Activated B cell treated with CpG ODN at 0.5 μM for 24 hours (primary cell): ENCODE measurements around the gene SYNC. TPM values are rescaled to one million over a fixed set of nuclear protein-coding genes. Genes with fewer than 3 reads are reported as not detected.

Source experiments
- ATAC-seq: fragments of 200-7000 bp; cut with Tn5 transposase; one replicate; pipeline ENCODE4 v1.10.0; 2021; ENCODE audit warnings: low read depth, mild to moderate bottlenecking, moderate library complexity
- CTCF ChIA-PET: fragments of 350-600 bp; sonication (Branson Sonifier 250); formaldehyde crosslinking; loops from one replicate; lab custom pipeline; 2021; ENCODE audit warnings: antibody characterized with exemption; lab: Charles Lee
- POLR2A ChIA-PET: fragments of 350-600 bp; sonication (Branson Sonifier 250); formaldehyde crosslinking; loops from one replicate; lab custom pipeline; 2021; ENCODE audit warnings: antibody characterized with exemption; lab: Charles Lee
- DNase-seq: peaks from one replicate; pipeline ENCODE4 v3.0.0; 2022
- H3K27ac Mint-ChIP-seq: one replicate; pipeline ENCODE4 v1.8.0; 2020; ENCODE audit warnings: mixed read lengths
- H3K27me3 Mint-ChIP-seq: one replicate; pipeline ENCODE4 v1.8.0; 2021; ENCODE audit warnings: mixed read lengths
- H3K36me3 Mint-ChIP-seq: one replicate; pipeline ENCODE4 v1.8.0; 2021; ENCODE audit warnings: low read depth, mixed read lengths
- H3K4me1 Mint-ChIP-seq: one replicate; pipeline ENCODE4 v1.8.0; 2021; ENCODE audit warnings: mixed read lengths
- H3K4me3 Mint-ChIP-seq: one replicate; pipeline ENCODE4 v1.8.0; 2020; ENCODE audit warnings: mild to moderate bottlenecking, mixed read lengths
- H3K9me3 Mint-ChIP-seq: one replicate; pipeline ENCODE4 v1.8.0; 2020; ENCODE audit warnings: mixed read lengths
- CTCF ChIP-seq: fragments of 200-600 bp; IDR thresholded peaks from one replicate; pipeline ENCODE4 v1.8.0; 2022; ENCODE audit warnings: antibody characterized with exemption, mild to moderate bottlenecking
- intact Hi-C: fragments of 100-400 bp; cut with micrococcal nuclease; formaldehyde crosslinking; loops from one replicate; pipeline ENCODE4 v1.15.1; 2024
- total RNA-seq: library from RNA; stranded (reverse); gene quantifications from 2 replicates; pipeline ENCODE4 v1.2.3, GENCODE V29; 2022

The SYNC gene
- total RNA-seq, 1 donor from 2014 or later = not detected

GRCh38 chr1:32693455-32694174, 9.0 kb downstream of the SYNC start:
- ATAC-seq (no peak), DNase-seq (no peak)
- ChIA-PET POLR2A (interaction anchor here (0.6 kb wide), 1 partner anchor 393 kb away, joined by 3 read pairs; no protein-coding TSS in a partner anchor), CTCF (no interaction called here)
- Mint-ChIP-seq H3K27me3 (no peaks in the 10 kb centered on the region), H3K4me1 (peaks cover 2% of the 10 kb centered on the region), H3K36me3 (no peaks in the 10 kb centered on the region), H3K4me3 (no peak overlapping the region), H3K9me3 (no peaks in the 10 kb centered on the region), H3K27ac (no peak overlapping the region)
- intact Hi-C loops = no loop called here
- no peak for TF ChIP-seq CTCF

GRCh38 chr1:32686387-32686786, 16.2 kb downstream of the SYNC start:
- no peak overlapping the region for H3K4me3 Mint-ChIP-seq
- ATAC-seq (no peak), DNase-seq (no peak)
- intact Hi-C loops = no loop called here
- CTCF ChIA-PET = no interaction called here
- peaks cover 51% of the 10 kb centered on the region for H3K36me3 Mint-ChIP-seq
- POLR2A ChIA-PET = no interaction called here
- H3K4me1 Mint-ChIP-seq = no peaks in the 10 kb centered on the region
- no peak overlapping the region for H3K27ac Mint-ChIP-seq
- H3K9me3 Mint-ChIP-seq = no peaks in the 10 kb centered on the region
- no peak for TF ChIP-seq CTCF
- no peaks in the 10 kb centered on the region for H3K27me3 Mint-ChIP-seq

- DNase-seq (no peak), ATAC-seq (no peak)
- ChIA-PET POLR2A (no interaction called here), CTCF (no interaction called here)
- Mint-ChIP-seq H3K27me3 (no peaks in the 10 kb centered on the region), H3K4me3 (no peak overlapping the region), H3K4me1 (no peaks in the 10 kb centered on the region), H3K36me3 (peaks cover 60% of the 10 kb centered on the region), H3K27ac (no peak overlapping the region), H3K9me3 (no peaks in the 10 kb centered on the region)
- no peak for TF ChIP-seq CTCF
- intact Hi-C loops = no loop called here
Observed at GRCh38 chr1:32685498-32685897, 17.1 kb downstream of the SYNC start.

GRCh38 chr1:32684167-32684811, 18.3 kb downstream of the SYNC start:
- Mint-ChIP-seq H3K4me3 (no peak overlapping the region), H3K36me3 (peaks cover 70% of the 10 kb centered on the region), H3K4me1 (no peaks in the 10 kb centered on the region), H3K27me3 (no peaks in the 10 kb centered on the region), H3K9me3 (no peaks in the 10 kb centered on the region), H3K27ac (no peak overlapping the region)
- TF ChIP-seq CTCF = no peak
- POLR2A ChIA-PET = no interaction called here
- CTCF ChIA-PET = no interaction called here
- ATAC-seq = no peak
- intact Hi-C loops = no loop called here
- no peak for DNase-seq

GRCh38 chr1:32683397-32683796, 19.2 kb downstream of the SYNC start:
- POLR2A ChIA-PET = no interaction called here
- Mint-ChIP-seq H3K4me3 (no peak overlapping the region), H3K9me3 (no peaks in the 10 kb centered on the region), H3K4me1 (no peaks in the 10 kb centered on the region), H3K27me3 (no peaks in the 10 kb centered on the region), H3K36me3 (peaks cover 73% of the 10 kb centered on the region), H3K27ac (no peak overlapping the region)
- intact Hi-C loops = no loop called here
- ATAC-seq (no peak), DNase-seq (no peak)
- CTCF ChIA-PET = no interaction called here
- no peak for TF ChIP-seq CTCF
